Loucy (cell line): ENCODE data around the gene PARP15.
"Not testable (repeated sequence)": the region's sequence is repeated elsewhere in the genome, so short reads cannot be mapped to it uniquely, and the experiment has no call there.

Source experiments
- H2AFZ ChIP-seq: fragments of 200-600 bp; sonication (generic); 2 replicates; pipeline ENCODE4 v1.6.0; 2016; ENCODE audit warnings: antibody characterized with exemption, mild to moderate bottlenecking, low read length, moderate library complexity
- H3F3A ChIP-seq: fragments of 200-600 bp; 2 replicates; pipeline ENCODE4 v1.6.0; 2016; ENCODE audit warnings: antibody characterized with exemption, low read depth, mild to moderate bottlenecking
- H3K27me3 ChIP-seq: fragments of 200-600 bp; sonication (generic); 2 replicates; pipeline ENCODE4 v1.6.1; 2014; ENCODE audit warnings: low read length, mild to moderate bottlenecking; ENCODE audit not compliant: insufficient read depth, poor library complexity, severe bottlenecking
- H3K36me3 ChIP-seq: fragments of 200-600 bp; sonication (generic); 2 replicates; pipeline ENCODE4 v1.6.1; 2016; ENCODE audit warnings: low read length; ENCODE audit not compliant: insufficient read depth
- H3K4me1 ChIP-seq: fragments of 200-600 bp; sonication (generic); 2 replicates; pipeline ENCODE4 v1.5.1; 2014; ENCODE audit warnings: low read length, mild to moderate bottlenecking; ENCODE audit not compliant: insufficient read depth, poor library complexity, severe bottlenecking
- H3K4me2 ChIP-seq: fragments of 200-600 bp; sonication (generic); 2 replicates; pipeline ENCODE4 v1.6.0; 2014; ENCODE audit warnings: antibody characterized with exemption, low read length, low read depth, mild to moderate bottlenecking; ENCODE audit not compliant: poor library complexity, severe bottlenecking
- H3K4me3 ChIP-seq: fragments of 200-600 bp; sonication (generic); 2 replicates; pipeline ENCODE4 v1.5.1; 2014; ENCODE audit warnings: low read length, mild to moderate bottlenecking, mixed read lengths; ENCODE audit not compliant: poor library complexity, severe bottlenecking
- H3K79me2 ChIP-seq: fragments of 200-600 bp; sonication (generic); 2 replicates; pipeline ENCODE4 v1.6.1; 2014; ENCODE audit warnings: low read length; ENCODE audit not compliant: insufficient read depth
- H3K9ac ChIP-seq: fragments of 200-600 bp; sonication (generic); 2 replicates; pipeline ENCODE4 v1.6.0; 2014; ENCODE audit warnings: mild to moderate bottlenecking, low read depth, low read length, moderate library complexity; ENCODE audit not compliant: poor library complexity, severe bottlenecking
- H3K9me2 ChIP-seq: fragments of 200-600 bp; sonication (generic); replicated peaks from 2 replicates; pipeline ENCODE4 v1.6.1; 2016; ENCODE audit warnings: low read depth, low read length, mixed read lengths
- H3K9me3 ChIP-seq: fragments of 200-600 bp; sonication (generic); 2 replicates; pipeline ENCODE4 v1.6.1; 2014; ENCODE audit warnings: mild to moderate bottlenecking, antibody characterized with exemption, low read length, low read depth; ENCODE audit not compliant: insufficient read depth
- H4K20me1 ChIP-seq: fragments of 200-600 bp; sonication (generic); 2 replicates; pipeline ENCODE4 v1.6.0; 2014; ENCODE audit warnings: antibody characterized with exemption, low read length, mild to moderate bottlenecking; ENCODE audit not compliant: insufficient read depth, poor library complexity, severe bottlenecking
- CTCF ChIP-seq: fragments of 200-600 bp; sonication (generic); conservative IDR thresholded peaks from 2 replicates; pipeline ENCODE4 v1.5.1; 2014; ENCODE audit warnings: mild to moderate bottlenecking, antibody characterized with exemption, low read length
- EZH2phosphoT487 ChIP-seq: fragments of 200-600 bp; IDR thresholded peaks from 2 replicates; pipeline ENCODE4 v1.6.1; 2018; ENCODE audit warnings: antibody characterized with exemption, mild to moderate bottlenecking, moderate library complexity, borderline replicate concordance

The PARP15 gene

GRCh38 chr3:122681974-122682409 is 104.5 kb downstream of the PARP15 start:
- H3K4me3 ChIP-seq = peak overlapping the region; percentile 98
- H3K4me1 ChIP-seq = peaks cover 45% of the 10 kb centered on the region
- H4K20me1 ChIP-seq = no peaks in the 10 kb centered on the region
- no peaks in the 10 kb centered on the region for H3K9me3 ChIP-seq
- no peaks in the 10 kb centered on the region for H3K27me3 ChIP-seq
- H3F3A ChIP-seq = no peaks in the 10 kb centered on the region
- peak overlapping the region; percentile 96 for H3K4me2 ChIP-seq
- no peaks in the 10 kb centered on the region for H3K9me2 ChIP-seq
- H3K36me3 ChIP-seq = peaks cover 4% of the 10 kb centered on the region; the same call in 1 of the 2 replicates
- H3K9ac ChIP-seq = peak overlapping the region; percentile 95
- peak overlapping the region; percentile 97; the same call in 1 of the 2 replicates for H2AFZ ChIP-seq
- TF ChIP-seq CTCF (no peak), EZH2phosphoT487 (no peak)
- H3K79me2 ChIP-seq = peaks cover 28% of the 10 kb centered on the region

GRCh38 chr3:122682778-122683411 is 105.4 kb downstream of the PARP15 start:
- not testable (repeated sequence) for H4K20me1 ChIP-seq, H3K36me3 ChIP-seq
- H3K9ac ChIP-seq = peak overlapping the region; percentile 95

GRCh38 chr3:122687298-122687697 is 109.8 kb downstream of the PARP15 start:
- Histone ChIP-seq H3K4me3 (no peak overlapping the region), H2AFZ (no peak overlapping the region), H4K20me1 (no peaks in the 10 kb centered on the region), H3F3A (no peaks in the 10 kb centered on the region), H3K9ac (no peak overlapping the region), H3K9me3 (no peaks in the 10 kb centered on the region), H3K36me3 (peaks cover 18% of the 10 kb centered on the region; the same call in 1 of the 2 replicates), H3K9me2 (no peaks in the 10 kb centered on the region), H3K27me3 (no peaks in the 10 kb centered on the region), H3K79me2 (peaks cover 16% of the 10 kb centered on the region), H3K4me1 (peaks cover 17% of the 10 kb centered on the region), H3K4me2 (no peak overlapping the region)
- no peak for TF ChIP-seq EZH2phosphoT487
- no peak for TF ChIP-seq CTCF

More at GRCh38 chr3:122682778-122683411, 105.4 kb downstream of the PARP15 start:
- Histone ChIP-seq H3K4me2 (peak overlapping the region; percentile 96), H3K4me3 (peak overlapping the region; percentile 98), H3K4me1 (peaks cover 45% of the 10 kb centered on the region), H3K79me2 (peaks cover 28% of the 10 kb centered on the region)
- not testable (repeated sequence) for H3F3A ChIP-seq, H3K9me2 ChIP-seq, H3K9me3 ChIP-seq, H2AFZ ChIP-seq, H3K27me3 ChIP-seq
